NCI-H82 treated with DMSO at 0.1 percent for 48 hours (cell line): ENCODE results near the gene CKB.
A peak's percentile ranks its signal among the peaks of the same experiment; 100 is the strongest.

ENCODE experiments used
- DNase-seq: peaks from one replicate; lab custom pipeline; 2025; ENCODE audit not compliant: unreplicated experiment; lab: John Stamatoyannopoulos, UW

Gene CKB

DNA sequence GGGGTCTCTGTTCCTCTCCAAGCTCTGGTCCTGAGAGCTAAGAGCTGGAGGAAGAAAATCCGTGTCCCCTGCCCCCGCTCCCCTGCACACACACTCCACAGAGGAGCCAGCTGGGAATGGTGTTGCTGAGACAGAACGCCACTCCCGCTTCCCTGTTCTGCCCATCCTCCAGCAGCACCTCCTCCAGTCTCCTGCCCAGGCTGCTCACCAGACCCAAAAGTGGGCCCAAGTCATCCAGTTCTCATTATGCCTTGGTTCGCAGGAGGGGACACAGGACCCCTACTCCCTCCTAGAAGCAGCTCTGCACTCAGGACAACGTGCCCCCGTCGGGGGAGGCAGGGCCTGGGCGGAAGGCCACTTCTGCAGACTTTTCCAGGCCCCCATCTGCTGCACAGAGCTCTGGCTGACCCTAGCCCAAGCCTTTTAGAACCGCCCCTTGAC, 5.5 kb upstream of the CKB start:
- no peak for DNase-seq

DNA sequence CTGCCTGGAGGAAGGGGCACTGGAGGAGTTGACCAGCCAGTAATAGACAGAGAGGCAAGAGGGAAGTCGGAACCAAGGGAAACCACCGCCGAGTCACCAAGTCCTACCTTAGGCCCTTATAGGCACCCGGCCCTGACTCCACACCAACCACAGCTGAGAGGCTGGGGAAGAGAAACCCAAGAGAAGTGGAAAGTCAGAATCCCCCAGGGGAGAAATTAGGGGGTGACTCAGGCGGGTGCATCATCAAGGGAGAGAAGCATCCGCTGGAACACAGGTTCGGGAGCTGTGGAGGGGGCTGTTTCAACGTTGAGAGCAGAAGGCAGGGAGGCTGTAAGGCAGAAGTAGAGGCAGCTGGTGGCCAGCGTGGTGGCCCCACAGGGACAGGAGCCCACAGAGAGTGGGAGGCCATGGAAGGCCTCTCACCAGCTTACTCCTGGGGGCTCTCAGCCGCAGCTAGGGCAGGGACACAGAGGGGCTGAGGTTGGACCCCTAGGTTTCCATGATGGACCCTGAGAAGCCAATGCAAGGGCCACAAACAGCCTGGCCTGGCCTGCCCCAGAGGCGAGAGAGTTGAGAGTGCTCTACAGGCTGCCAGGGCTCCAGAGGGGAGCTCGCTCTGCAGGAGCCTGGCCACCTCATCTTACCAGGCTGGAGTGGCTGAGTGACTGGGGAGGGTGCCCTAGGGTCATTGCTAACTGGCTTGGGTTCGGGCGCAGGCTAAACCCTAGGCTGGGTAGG, 4.9 kb upstream of the CKB start:
- no peak for DNase-seq

DNA sequence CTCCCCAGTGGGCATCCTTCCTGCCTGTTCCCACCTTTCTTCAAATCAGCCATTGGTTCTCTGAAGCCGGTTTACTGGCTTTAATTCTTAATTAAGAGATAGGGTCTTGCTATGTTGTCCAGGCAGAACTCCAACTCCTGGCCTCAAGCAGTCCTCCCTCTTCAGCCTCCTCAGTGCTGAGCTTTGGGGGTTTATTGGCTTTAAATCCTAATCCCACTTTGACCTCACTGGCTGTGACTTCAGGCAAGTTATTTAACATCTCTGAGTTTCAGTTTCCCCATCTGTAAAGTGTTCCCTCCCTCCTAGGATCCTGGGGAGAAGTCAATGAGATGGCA, 4.3 kb upstream of the CKB start:
- no peak for DNase-seq

DNA sequence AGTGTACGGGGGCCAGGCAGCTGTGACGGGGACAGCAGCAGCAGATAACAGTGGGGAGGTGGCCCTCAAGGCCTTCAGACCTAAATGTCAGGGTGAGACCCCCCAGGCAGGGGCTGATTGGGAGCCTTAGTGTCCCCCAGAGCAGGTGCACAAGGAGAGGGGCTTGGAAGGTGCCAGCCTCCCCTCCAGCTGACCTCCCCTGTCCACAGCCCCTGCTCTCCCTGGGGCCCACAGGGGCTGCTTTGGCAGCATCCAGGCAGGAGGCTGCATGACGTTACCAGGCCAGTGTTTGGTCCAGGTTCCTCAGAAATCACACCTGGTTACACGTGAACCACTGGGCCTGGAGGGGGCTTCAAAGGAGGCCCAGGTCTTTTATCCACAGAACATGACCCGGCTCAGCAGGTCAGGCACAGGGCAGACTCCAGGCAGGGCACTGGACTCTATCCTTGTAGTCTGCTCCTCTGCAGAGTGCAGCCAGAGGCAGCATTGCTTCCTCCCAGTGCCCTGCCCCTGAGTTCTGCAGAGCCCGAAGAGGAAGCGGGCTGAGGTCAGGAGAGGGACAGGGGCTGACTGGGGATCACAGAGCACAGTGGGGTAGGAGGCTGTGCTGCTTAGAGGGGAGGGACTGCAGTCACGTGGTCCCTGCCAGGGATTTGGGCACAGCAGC, 3.8 kb upstream of the CKB start:
- no peak for DNase-seq

DNA sequence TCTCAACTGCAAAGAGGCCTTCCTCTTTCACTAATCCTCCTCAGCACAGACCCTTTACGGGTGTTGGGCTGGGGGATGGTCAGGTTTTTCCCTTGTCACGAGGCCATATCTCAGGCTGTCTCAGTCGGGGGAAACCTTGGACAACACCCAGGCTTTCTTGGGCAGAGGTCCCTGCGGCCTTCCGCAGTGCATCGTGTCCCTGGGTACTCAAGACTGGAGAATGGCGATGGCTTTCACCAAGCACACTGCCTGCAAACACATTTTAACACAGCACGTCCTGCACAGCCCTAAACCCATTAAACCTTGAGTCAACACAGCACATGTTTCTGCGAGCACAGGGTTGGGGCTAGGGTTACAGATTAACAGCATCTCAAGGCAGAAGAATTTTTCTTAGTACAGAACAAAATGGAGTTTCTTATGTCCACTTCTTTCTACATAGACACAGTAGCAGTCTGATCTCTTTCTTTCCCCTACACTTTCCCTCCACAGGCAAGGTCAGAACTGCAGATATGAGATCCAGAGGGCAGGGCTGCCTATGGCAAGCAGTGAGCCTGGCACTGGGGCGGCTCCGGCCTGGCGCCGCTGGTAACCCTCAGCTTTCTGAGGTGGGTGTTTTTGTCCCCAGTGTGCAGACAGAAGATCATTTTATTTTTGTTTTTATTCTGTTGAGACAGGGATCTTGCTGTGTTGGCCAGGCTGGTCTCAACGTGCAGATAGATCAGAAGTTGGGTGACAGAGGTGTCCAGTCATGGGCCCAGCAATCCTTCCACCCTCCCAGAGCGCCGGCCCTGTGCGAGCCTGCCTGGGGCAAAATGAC, 3.0 kb upstream of the CKB start:
- DNase-seq = peak; percentile 12

DNA sequence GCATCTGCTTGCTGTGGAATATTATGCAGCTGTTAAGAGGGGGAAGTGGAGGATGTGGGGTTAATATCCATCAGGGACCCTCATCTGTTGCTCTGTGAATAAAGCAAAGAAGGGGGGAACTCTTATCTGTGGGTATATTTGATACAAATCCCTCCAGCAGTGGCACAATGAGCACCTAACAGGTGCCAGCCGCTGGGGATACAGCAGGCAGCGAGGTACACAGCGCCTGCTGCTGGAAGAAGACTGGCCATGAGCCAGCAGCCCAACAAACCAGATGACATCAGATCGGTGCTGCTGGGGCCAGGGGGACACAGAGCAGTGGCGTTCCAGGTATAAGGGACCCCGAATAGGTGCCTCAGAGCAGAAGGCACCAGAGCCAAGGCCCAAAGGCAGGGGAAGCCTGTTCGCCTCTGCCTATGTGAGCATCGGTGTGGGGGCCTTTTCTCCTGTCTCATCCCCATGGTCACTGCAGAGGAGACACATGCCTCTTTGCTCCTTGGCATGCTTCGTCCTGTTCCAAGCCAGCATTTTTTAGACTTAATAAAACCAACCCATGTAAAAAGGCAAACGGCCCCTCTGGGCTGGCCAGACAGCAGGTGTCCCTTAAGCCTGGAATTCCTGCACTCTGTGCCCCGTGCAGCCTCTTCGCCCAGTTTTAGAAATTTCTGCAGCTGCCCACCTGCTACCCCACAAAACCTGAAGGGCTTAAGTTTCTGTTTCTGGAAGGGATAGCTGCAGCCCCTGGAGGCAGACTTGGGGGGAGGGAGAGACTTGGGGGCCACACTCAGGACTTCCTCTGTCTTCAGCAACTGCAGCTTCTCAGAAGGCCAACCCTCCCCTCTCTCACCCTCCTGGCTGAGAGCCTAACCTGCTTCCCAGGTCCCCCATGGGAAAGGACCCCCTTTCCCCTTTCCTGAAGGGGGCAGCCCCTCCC, 1.6 kb upstream of the CKB start:
- DNase-seq = no peak

DNA sequence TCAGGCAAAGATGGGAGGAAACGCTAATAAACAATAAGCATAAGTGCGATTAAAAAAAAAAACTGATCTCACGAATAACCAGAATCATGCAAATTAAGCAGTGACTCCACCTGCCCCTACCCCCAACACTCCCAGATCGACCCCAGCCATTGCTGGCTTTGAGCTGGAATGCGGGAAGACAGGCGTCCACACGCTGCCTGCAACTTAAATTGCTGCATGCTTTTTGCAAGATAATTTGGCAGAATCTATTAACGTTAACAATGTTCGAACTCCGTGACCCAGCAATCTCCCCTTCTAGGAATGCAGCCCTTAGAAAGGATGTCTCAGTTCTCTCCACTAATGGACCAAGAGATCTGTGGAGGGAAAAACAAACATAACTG, 935 bp upstream of the CKB start:
- DNase-seq = no peak

DNA sequence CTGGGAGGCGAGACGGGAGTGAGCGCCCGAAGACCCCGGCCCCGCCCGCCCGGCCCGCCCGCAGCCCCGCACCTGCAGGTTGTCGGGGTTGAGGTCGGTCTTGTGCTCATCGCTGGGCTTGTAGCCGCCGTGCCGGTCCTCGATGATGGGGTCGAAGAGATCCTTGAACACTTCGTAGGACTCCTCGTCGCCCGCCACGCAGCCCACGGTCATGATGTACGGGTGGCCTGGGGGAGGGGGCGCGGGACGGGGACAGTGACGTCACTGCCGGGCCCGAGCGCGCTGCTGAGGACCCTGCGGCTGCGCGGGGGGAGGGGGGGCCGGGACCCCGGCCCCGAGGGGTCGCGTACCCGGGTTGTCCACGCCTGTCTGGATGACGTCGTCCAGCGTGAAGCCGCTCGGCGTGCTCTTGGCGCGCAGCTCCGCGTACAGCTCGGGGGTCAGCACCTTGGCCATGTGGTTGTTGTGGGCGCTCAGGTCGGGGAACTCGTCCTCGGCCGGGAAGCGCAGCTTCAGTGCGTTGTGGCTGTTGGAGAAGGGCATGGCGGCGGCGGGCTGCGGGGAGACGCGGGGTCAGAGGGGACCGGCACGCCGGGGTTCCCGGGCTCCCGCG, 573 bp downstream of the CKB start:
- DNase-seq = no peak

DNA sequence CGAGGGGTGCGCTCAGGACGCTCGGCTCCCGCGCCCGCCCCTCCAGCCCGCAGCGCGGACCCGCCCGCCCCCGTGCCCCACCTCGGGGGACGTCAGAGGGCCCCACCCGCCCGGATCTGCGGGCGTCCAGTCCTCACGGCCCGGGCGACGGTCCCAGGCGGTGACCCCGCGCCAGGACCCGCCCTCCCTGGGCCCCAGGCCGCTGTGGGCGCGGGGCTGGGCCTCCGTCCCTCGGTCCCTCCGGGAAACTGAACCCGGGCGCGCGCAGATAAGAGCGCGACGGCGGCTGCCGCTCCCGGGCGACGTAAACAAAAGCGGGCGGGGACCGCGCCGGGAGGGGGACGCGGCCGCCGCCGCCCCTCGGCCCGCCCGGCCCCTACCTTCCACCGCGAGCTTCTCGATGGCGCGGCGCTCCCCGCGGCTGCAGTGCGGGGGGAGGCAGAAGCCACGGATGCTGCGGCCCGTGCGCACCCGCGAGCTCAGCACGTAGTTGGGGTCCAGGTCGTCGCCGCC, 1.1 kb downstream of the CKB start:
- DNase-seq = no peak

DNA sequence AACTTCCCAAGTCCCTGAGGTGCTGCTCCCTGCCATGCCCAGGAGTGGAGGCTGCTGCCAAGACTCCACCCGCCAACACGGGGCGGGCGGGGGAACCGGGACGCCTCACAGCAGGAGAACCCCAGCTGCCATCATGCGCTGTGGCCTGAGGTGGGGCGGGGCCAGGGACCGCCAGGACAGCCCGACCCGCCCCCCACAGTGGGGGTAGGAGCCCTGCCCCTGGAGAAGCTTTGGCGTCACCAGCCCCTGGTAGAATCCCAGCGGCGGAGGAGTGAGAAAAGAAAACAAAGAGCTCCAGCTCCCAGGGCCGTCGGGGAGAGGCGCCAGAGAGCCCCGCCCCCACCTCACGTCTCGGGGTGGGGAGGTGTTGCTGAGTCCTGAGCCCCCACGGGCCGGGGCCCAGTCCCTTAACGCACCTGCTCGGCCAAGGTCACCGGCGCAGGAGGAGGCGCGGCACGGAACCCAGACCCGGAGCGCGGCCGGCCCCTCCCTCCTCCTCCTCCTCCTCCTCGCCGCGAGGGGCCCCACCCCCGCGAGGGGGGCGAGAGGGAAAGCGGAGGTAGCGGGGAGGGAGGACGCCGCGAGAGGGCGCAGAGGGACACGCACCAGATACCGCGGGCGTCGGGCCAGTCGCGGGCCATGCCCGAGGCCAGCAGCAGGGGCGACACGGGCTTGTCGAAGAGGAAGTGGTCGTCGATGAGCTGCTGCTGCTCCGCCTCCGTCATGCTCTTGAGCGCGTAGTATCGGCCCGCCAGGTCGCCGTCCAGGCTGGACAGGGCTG, 1.8 kb downstream of the CKB start:
- peak; percentile 38 for DNase-seq

DNA sequence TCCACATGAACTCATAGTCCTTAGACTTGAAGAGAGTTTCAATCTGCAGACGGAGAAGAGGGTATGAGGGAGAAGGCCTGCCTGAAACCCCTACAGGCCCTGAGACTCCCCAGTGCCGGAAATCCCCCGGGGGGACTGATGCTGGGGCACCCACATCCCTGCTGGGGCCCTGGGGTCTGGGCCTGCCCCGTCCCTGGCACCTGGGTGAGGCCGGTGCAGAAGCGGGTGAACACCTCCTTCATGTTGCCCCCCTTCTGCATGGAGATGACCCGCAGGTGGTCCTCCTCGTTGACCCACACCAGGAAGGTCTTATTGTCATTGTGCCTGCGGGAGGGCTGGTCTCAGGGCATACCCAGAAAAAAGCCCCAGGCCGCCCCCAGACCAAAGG, 2.4 kb downstream of the CKB start:
- no peak for DNase-seq

DNA sequence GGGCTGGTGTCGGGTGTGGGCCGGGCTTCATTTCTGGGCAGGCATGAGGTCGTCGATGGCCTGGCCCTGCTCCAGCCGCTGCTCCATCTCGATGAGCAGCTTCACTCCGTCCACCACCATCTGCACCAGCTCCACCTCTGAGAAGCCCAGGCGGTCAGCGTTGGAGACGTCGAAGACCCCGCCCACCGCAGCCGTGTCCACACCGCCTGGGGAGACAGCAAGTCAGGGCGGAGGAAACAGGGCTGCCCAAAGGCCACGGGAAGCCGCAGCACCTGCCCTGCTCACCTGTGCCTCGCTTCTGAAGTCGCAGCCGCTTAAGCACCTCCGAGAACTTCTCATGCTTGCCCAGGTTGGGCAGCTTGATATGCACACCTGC, 2.8 kb downstream of the CKB start:
- no peak for DNase-seq

DNA sequence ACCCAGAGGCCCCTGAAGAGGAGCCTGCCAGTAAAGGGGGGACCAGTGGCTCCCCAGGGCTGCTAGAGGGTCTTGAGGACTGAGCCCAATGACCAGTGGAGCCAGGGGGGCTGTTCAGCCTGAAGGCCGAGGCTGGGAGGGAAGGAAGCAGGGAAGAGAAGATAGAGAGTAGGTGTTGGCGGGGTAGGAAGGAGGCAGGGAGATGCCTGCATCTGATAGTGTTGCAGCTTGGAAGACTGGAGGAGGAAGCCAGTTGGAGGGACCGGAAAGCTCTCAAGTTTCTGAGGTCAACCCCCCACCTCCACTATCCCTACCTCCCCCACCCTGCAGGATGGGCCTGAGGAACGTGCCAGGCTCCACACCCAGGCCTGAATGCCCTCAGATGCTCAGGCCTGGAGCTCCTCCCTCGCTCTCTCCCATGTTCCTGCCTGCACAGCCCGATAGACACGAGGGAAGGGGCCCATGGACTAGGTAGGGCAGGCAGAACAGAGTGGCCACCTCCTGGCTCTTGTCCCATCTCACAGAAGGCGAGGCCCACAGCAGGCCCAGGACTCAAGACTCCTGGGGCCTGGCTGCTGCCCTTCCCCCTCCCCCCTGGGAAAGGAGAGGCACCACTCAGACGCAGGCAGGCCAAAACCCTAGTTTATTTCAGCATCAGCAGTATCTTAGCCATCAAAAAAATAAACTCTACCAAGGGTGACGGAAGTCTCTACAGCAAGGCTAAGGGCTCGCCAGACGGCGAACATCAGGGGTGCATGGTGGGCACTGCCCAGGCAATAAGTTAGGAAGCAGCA, 3.4 kb downstream of the CKB start:
- DNase-seq = no peak

DNA sequence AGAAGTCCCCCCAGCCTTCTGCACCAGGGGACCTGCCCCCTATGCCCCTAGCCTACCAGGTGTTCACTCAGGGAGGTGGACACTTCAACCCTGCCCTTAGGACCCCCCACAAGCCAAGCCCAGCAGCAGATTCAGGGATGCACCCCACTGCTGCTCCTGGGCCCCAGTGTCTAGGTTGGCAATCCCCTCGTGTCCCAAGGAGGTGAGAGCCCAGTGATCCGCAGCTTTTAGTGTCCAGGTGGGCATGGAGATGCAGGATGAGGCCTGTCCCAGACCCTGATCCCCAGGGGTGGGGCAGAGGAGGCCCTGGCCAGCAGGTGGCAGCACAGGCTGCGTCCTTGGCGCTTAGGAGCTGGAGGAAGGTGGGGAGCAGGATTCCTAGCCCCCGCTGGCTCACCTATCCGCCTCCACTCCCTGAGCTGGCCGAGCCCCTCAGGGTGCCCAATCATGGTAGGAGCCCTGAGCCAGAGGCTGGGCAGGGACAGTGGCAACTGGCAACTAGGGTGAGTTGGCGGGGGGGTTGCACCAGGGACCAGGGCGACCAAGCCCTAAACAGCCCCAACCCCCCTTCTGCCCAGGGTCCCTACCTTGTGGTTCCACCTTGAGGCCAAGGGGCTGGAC, 4.1 kb downstream of the CKB start:
- no peak for DNase-seq

DNA sequence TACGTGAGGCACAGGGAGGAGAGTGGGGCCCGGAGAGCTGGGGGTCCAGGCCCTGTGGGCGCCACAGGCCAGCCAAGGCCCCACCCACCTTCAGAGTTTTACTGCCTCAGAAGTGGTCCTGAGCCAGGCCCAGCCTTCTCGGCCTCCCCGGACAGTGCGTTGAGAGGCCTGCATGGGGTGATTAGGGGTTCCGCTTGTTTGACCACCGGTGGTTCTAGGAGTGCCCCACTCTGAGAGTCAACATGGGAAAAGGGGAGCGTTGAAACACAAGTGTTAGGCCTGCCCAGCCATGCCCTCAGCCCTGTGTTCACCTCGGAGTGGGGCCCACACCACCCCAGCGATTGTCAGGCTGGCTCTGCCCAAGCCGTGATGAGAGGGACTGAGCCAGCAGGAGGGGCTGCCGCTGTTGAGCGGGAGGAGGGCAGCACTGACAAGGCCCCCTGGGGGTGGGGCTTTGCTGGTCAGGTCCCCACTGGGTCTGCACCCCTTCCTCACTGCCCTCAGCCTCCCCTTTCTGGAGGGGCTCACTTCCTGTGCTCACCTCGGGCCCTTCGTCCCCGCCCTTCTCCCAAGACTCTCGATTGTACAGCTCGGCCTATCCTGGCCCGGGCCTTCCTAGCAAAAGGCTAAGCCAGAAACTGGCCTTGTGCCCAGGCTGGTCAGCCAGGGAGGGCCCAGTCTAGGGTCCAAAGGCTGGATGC, 4.8 kb downstream of the CKB start:
- no peak for DNase-seq

DNA sequence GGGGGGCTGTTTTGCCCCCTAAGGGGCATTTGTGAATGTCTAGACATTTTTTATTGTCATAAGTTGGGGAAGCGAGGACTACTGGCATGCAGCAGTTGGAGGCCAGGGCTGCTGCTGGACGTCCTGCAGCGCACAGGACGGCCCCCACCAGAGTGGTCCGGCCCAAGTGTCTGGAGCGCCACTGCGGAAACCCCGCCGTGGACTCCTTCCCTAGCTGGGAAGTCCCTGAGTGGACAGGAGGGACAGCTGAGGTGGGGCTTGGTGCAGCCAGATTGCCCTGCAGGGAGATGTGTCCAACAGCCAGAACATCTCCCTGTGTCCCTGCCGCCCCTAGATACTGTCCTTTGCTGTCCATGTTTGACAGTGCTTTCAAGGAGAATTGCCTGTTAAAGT, 5.5 kb downstream of the CKB start:
- no peak for DNase-seq

DNA sequence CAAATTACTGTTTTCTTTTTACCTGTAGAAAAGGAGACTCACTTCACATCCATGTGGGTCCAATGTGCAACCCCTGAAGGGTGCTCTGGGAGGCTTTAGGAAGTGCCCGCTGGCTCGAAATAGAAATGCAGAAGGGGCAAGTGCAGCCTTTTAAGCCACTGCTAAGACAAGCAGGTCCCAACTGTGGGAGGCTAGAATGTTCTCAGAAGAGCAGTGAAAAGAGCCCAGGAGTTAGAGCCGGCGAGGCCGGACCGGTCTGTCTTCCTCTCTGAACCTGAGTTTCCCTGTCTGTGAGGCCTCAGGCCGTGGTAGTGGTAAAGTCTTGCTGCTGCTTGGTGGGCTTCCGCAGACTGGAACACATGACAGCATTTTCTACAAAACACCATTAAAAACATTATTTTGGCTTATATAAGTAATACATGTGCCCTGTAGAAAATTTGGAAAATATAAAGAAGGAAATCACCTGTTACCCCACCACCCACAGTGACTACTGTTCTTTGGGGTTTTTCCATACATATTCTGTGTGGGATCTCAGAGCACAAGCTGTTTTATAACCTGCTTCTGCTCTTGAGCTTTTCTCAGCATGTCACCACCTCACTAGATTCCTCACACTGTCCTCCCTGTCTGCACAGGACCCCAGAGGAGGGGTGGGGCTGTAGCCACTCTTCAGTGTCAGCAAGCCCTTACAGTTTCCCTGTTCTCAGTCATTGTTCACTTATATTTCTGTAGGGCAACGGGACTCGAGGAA, 6.0 kb downstream of the CKB start:
- no peak for DNase-seq
